GM12873 (cell line): ENCODE measurements around the gene ERGIC3.
A peak's percentile ranks its signal among the peaks of the same experiment; 100 is the strongest.

Source experiments
- CTCF ChIP-seq: IDR thresholded peaks from 2 replicates; pipeline ENCODE4 v1.5.1; 2012; ENCODE audit warnings: low read depth, mild to moderate bottlenecking, moderate library complexity, low read length, control low read depth; ENCODE audit not compliant: insufficient read depth; ENCODE audit errors: missing control alignments

The ERGIC3 gene

GRCh38 chr20:35511814-35512420, 30.0 kb upstream of the ERGIC3 start:
- TF ChIP-seq CTCF = peak; percentile 27

- no peak for TF ChIP-seq CTCF
Observed at GRCh38 chr20:35514371-35514932, 27.4 kb upstream of the ERGIC3 start.

GRCh38 chr20:35515341-35515740, 26.5 kb upstream of the ERGIC3 start:
- no peak for TF ChIP-seq CTCF

- TF ChIP-seq CTCF = no peak
Observed at GRCh38 chr20:35515949-35516645, 25.8 kb upstream of the ERGIC3 start.

GRCh38 chr20:35517125-35517524, 24.8 kb upstream of the ERGIC3 start:
- TF ChIP-seq CTCF = no peak

GRCh38 chr20:35518955-35519354, 22.9 kb upstream of the ERGIC3 start:
- no peak for TF ChIP-seq CTCF

- peak; percentile 75 for TF ChIP-seq CTCF
Observed at GRCh38 chr20:35523298-35523888, 18.5 kb upstream of the ERGIC3 start.
